GM10847 (cell line): ENCODE data around the gene CYP46A1.

Experiments
- POLR2A ChIP-seq: IDR thresholded peaks from 2 replicates; pipeline ENCODE4 v1.6.1; 2011; ENCODE audit not compliant: insufficient read length; ENCODE audit errors: extremely low read depth

Gene CYP46A1

GRCh38 chr14:99707420-99707819 is 23.3 kb downstream of the CYP46A1 start:
- TF ChIP-seq POLR2A = no peak

- TF ChIP-seq POLR2A = no peak
These were observed 23.8 kb downstream of the CYP46A1 start for GRCh38 chr14:99707921-99708320.

- TF ChIP-seq POLR2A = no peak
These were observed 24.4 kb downstream of the CYP46A1 start for GRCh38 chr14:99708449-99708848.

- no peak for TF ChIP-seq POLR2A
These were observed 29.9 kb downstream of the CYP46A1 start for GRCh38 chr14:99713972-99714371.

GRCh38 chr14:99715266-99716000 is 31.3 kb downstream of the CYP46A1 start:
- TF ChIP-seq POLR2A = no peak

GRCh38 chr14:99716091-99716849 is 32.2 kb downstream of the CYP46A1 start:
- no peak for TF ChIP-seq POLR2A

- no peak for TF ChIP-seq POLR2A
These were observed 33.0 kb downstream of the CYP46A1 start for GRCh38 chr14:99716850-99717681.

GRCh38 chr14:99717682-99718013 is 33.5 kb downstream of the CYP46A1 start:
- TF ChIP-seq POLR2A = no peak

- TF ChIP-seq POLR2A = no peak
These were observed 34.1 kb downstream of the CYP46A1 start for GRCh38 chr14:99718031-99718810.

GRCh38 chr14:99718811-99719192 is 34.7 kb downstream of the CYP46A1 start:
- TF ChIP-seq POLR2A = no peak

- TF ChIP-seq POLR2A = no peak
These were observed 37.1 kb downstream of the CYP46A1 start for GRCh38 chr14:99720941-99721791.

- no peak for TF ChIP-seq POLR2A
These were observed 37.9 kb downstream of the CYP46A1 start for GRCh38 chr14:99721792-99722516.

GRCh38 chr14:99722741-99723140 is 38.6 kb downstream of the CYP46A1 start:
- no peak for TF ChIP-seq POLR2A
